Neural cell (in vitro differentiated cells): Measurements from ENCODE around the gene SHISA5. TPM values are rescaled to one million over a fixed set of nuclear protein-coding genes. Genes with fewer than 3 reads are reported as not detected.

Source experiments
- H2AFZ ChIP-seq: fragments of 200-600, 300-800 bp; sonication (generic), shearing (Covaris generic); 2 replicates; pipeline ENCODE4 v1.6.0; 2014; ENCODE audit warnings: low read depth, mild to moderate bottlenecking, antibody characterized with exemption, low read length, moderate library complexity
- H3F3A ChIP-seq: fragments of 200-600 bp; shearing (Covaris generic); 2 replicates; pipeline ENCODE4 v1.6.1; 2016; ENCODE audit warnings: mild to moderate bottlenecking, moderate library complexity, mixed read lengths, antibody characterized with exemption, low read length; ENCODE audit not compliant: insufficient read depth, poor library complexity, severe bottlenecking
- H3K27ac ChIP-seq: fragments of 200-600, 300-800 bp; sonication (generic), shearing (Covaris generic); 2 replicates; pipeline ENCODE4 v1.5.1; 2014; ENCODE audit warnings: mild to moderate bottlenecking, low read length, moderate library complexity
- H3K27me3 ChIP-seq: fragments of 300-800, 200-600 bp; sonication (generic), shearing (Covaris generic); 2 replicates; pipeline ENCODE4 v1.6.0; 2014; ENCODE audit warnings: mild to moderate bottlenecking, low read depth, low read length, moderate library complexity; ENCODE audit not compliant: insufficient read depth
- H3K36me3 ChIP-seq: fragments of 300-800, 200-600 bp; sonication (generic), shearing (Covaris generic); 2 replicates; pipeline ENCODE4 v1.5.1; 2014; ENCODE audit warnings: mild to moderate bottlenecking, antibody characterized with exemption, low read length, moderate library complexity; ENCODE audit not compliant: insufficient read depth
- H3K4me2 ChIP-seq: fragments of 300-800, 200-600 bp; sonication (generic), shearing (Covaris generic); 2 replicates; pipeline ENCODE4 v1.6.0; 2014; ENCODE audit warnings: mild to moderate bottlenecking, low read length
- H3K4me3 ChIP-seq: fragments of 300-800, 200-600 bp; sonication (generic), shearing (Covaris generic); 2 replicates; pipeline ENCODE4 v1.5.1; 2014; ENCODE audit warnings: mild to moderate bottlenecking, low read length, moderate library complexity
- H3K79me2 ChIP-seq: fragments of 200-600 bp; shearing (Covaris generic); replicated peaks from 2 replicates; pipeline ENCODE4 v1.6.0; 2014; ENCODE audit warnings: mild to moderate bottlenecking, low read length, moderate library complexity; ENCODE audit not compliant: insufficient read depth
- H3K9ac ChIP-seq: fragments of 300-800, 200-600 bp; sonication (generic), shearing (Covaris generic); 2 replicates; pipeline ENCODE4 v1.6.1; 2016; ENCODE audit warnings: mild to moderate bottlenecking, low read length, mixed read lengths
- H3K9me2 ChIP-seq: fragments of 200-600 bp; shearing (Covaris generic); 2 replicates; pipeline ENCODE4 v1.6.1; 2016; ENCODE audit warnings: mild to moderate bottlenecking, low read length, mixed read lengths; ENCODE audit not compliant: insufficient read depth
- H3K9me3 ChIP-seq: fragments of 200-600, 300-800 bp; sonication (generic), shearing (Covaris generic); 2 replicates; pipeline ENCODE4 v1.6.1; 2016; ENCODE audit warnings: mild to moderate bottlenecking, mixed run types, low read length, moderate library complexity, mixed read lengths
- H4K20me1 ChIP-seq: fragments of 200-600 bp; shearing (Covaris generic); 2 replicates; pipeline ENCODE4 v1.6.1; 2016; ENCODE audit warnings: mild to moderate bottlenecking, mixed run types; ENCODE audit not compliant: insufficient read depth
- CTCF ChIP-seq: fragments of 450-650 bp; IDR thresholded peaks from 2 replicates; pipeline ENCODE4 v1.5.1; 2014; ENCODE audit warnings: antibody characterized with exemption, mild to moderate bottlenecking, moderate library complexity; ENCODE audit not compliant: poor library complexity, severe bottlenecking
- EP300 ChIP-seq: fragments of 450-650 bp; conservative IDR thresholded peaks from 2 replicates; pipeline ENCODE4 v1.6.1; 2014; ENCODE audit warnings: antibody characterized with exemption, mild to moderate bottlenecking, moderate library complexity; ENCODE audit not compliant: poor library complexity, severe bottlenecking
- EZH2 ChIP-seq: fragments of 200-600, 300-800 bp; shearing (Covaris generic), sonication (generic); IDR thresholded peaks from 2 replicates; pipeline ENCODE4 v1.6.1; 2014; ENCODE audit warnings: antibody characterized with exemption, low read length, borderline replicate concordance, mild to moderate bottlenecking; ENCODE audit not compliant: insufficient read depth, poor library complexity, severe bottlenecking
- MXI1 ChIP-seq: fragments of 450-650 bp; conservative IDR thresholded peaks from 2 replicates; pipeline ENCODE4 v1.6.1; 2014; ENCODE audit warnings: antibody characterized with exemption, mild to moderate bottlenecking; ENCODE audit not compliant: poor library complexity, severe bottlenecking
- POLR2AphosphoS5 ChIP-seq: IDR thresholded peaks from 2 replicates; pipeline ENCODE4 v1.6.1; 2012
- RAD21 ChIP-seq: fragments of 450-650 bp; conservative IDR thresholded peaks from 2 replicates; pipeline ENCODE4 v1.6.1; 2014; ENCODE audit warnings: antibody characterized with exemption, mild to moderate bottlenecking, moderate library complexity
- REST ChIP-seq: IDR thresholded peaks from 2 replicates; pipeline ENCODE4 v1.6.1; 2012; ENCODE audit warnings: borderline replicate concordance
- SMC3 ChIP-seq: fragments of 450-650 bp; conservative IDR thresholded peaks from 2 replicates; pipeline ENCODE4 v1.6.1; 2014; ENCODE audit warnings: antibody characterized with exemption, mild to moderate bottlenecking, moderate library complexity; ENCODE audit not compliant: poor library complexity
- TAF1 ChIP-seq: IDR thresholded peaks from 2 replicates; pipeline ENCODE4 v1.6.1; 2012; ENCODE audit warnings: low read depth
- polyA plus RNA-seq: library from polyadenylated mRNA; depleted of rRNA; stranded (reverse); fragments of >200 nt; gene quantifications from 2 replicates; pipeline ENCODE4 v1.2.3, GENCODE V29; 2014

Gene SHISA5
- polyA plus RNA-seq, 1 donor from 2014 or later, result 121 TPM

- TF ChIP-seq SMC3 (no peak), TAF1 (no peak), CTCF (no peak), MXI1 (no peak), POLR2AphosphoS5 (no peak), EZH2 (no peak), RAD21 (no peak), REST (no peak), EP300 (no peak)
- Histone ChIP-seq H3K79me2 (no peaks in the 10 kb centered on the region), H3K27me3 (no peaks in the 10 kb centered on the region), H3K4me3 (no peak overlapping the region), H3K9me3 (no peaks in the 10 kb centered on the region), H3K9ac (no peak overlapping the region), H3F3A (no peaks in the 10 kb centered on the region), H2AFZ (no peak overlapping the region), H3K4me2 (no peak overlapping the region), H4K20me1 (no peaks in the 10 kb centered on the region), H3K27ac (no peak overlapping the region), H3K9me2 (no peaks in the 10 kb centered on the region), H3K36me3 (peaks cover 14% of the 10 kb centered on the region)
Measured at GRCh38 chr3:48459773-48460516, 44.0 kb downstream of the SHISA5 start.

- no peak overlapping the region for H3K9ac ChIP-seq
- no peaks in the 10 kb centered on the region for H3K9me2 ChIP-seq
- no peaks in the 10 kb centered on the region for H3K27me3 ChIP-seq
- no peak overlapping the region for H2AFZ ChIP-seq
- no peak overlapping the region for H3K4me3 ChIP-seq
- no peak overlapping the region for H3K4me2 ChIP-seq
- TF ChIP-seq EP300 (no peak), MXI1 (no peak), TAF1 (no peak), POLR2AphosphoS5 (no peak)
- peaks cover 14% of the 10 kb centered on the region for H3K36me3 ChIP-seq
- H3F3A ChIP-seq, result no peaks in the 10 kb centered on the region
- no peaks in the 10 kb centered on the region for H4K20me1 ChIP-seq
- H3K9me3 ChIP-seq, result no peaks in the 10 kb centered on the region
- H3K79me2 ChIP-seq, result no peaks in the 10 kb centered on the region
- H3K27ac ChIP-seq, result no peak overlapping the region
Measured at GRCh38 chr3:48459331-48459730, 44.6 kb downstream of the SHISA5 start.
